Measurements from ENCODE around the gene PRG2.
"Not testable (repeated sequence)": the region's sequence is repeated elsewhere in the genome, so short reads cannot be mapped to it uniquely, and the experiment has no call there.

Gene PRG2

GRCh38 chr11:57418131-57418530, 27.7 kb upstream of the PRG2 start:
- no peak for DNase-seq

GRCh38 chr11:57417056-57417455, 26.6 kb upstream of the PRG2 start:
- no peak for DNase-seq

GRCh38 chr11:57416436-57416835, 26.0 kb upstream of the PRG2 start:
- DNase-seq, result no peak

GRCh38 chr11:57414612-57415212, 24.3 kb upstream of the PRG2 start:
- DNase-seq, result no peak

- no peak for DNase-seq
Measured at GRCh38 chr11:57413681-57414080, 23.2 kb upstream of the PRG2 start.

GRCh38 chr11:57410287-57410686, 19.8 kb upstream of the PRG2 start:
- DNase-seq, result no peak

- DNase-seq, result no peak
Measured at GRCh38 chr11:57409321-57410100, 19.1 kb upstream of the PRG2 start.

GRCh38 chr11:57408771-57409170, 18.3 kb upstream of the PRG2 start:
- DNase-seq, result no peak

- no peak for DNase-seq
Measured at GRCh38 chr11:57407941-57408475, 17.6 kb upstream of the PRG2 start.

GRCh38 chr11:57407010-57407920, 16.8 kb upstream of the PRG2 start:
- DNase-seq, result no peak

- no peak for DNase-seq
Measured at GRCh38 chr11:57406337-57406904, 16.0 kb upstream of the PRG2 start.

- no peak for DNase-seq
Measured at GRCh38 chr11:57405271-57405860, 14.9 kb upstream of the PRG2 start.

- DNase-seq, result no peak
Measured at GRCh38 chr11:57403802-57404147, 13.3 kb upstream of the PRG2 start.

- DNase-seq, result not testable (repeated sequence)
Measured at GRCh38 chr11:57403003-57403801, 12.8 kb upstream of the PRG2 start.

GRCh38 chr11:57402188-57403002, 11.9 kb upstream of the PRG2 start:
- no peak for DNase-seq

- no peak for DNase-seq
Measured at GRCh38 chr11:57399972-57400578, 9.6 kb upstream of the PRG2 start.

GRCh38 chr11:57399221-57399620, 8.8 kb upstream of the PRG2 start:
- DNase-seq, result no peak

GRCh38 chr11:57397394-57397990, 7.0 kb upstream of the PRG2 start:
- DNase-seq, result no peak

- no peak for DNase-seq
Measured at GRCh38 chr11:57396744-57397143, 6.3 kb upstream of the PRG2 start.
